H1 (cell line): Measurements from ENCODE around the gene PALD1. TPM values are rescaled to one million over a fixed set of nuclear protein-coding genes. Genes with fewer than 3 reads are reported as not detected.

ENCODE experiments used
- ASH2L ChIP-seq: fragments of 200-600, 300-600 bp; sonication (generic); IDR thresholded peaks from one replicate; pipeline ENCODE4 v1.7.1; 2017; ENCODE audit warnings: low read length
- CBX5 ChIP-seq: fragments of 300-800, 300-1000 bp; sonication (generic); IDR thresholded peaks from 2 replicates; pipeline ENCODE4 v1.7.1; 2016; ENCODE audit warnings: antibody characterized with exemption, low read length, low read depth
- CHD1 ChIP-seq: IDR thresholded peaks from 2 replicates; pipeline ENCODE4 v1.6.1; 2012; ENCODE audit warnings: low read depth, low read length, improper control_type of control experiment
- CTBP2 ChIP-seq: IDR thresholded peaks from 2 replicates; pipeline ENCODE4 v1.7.0; 2011; ENCODE audit warnings: borderline replicate concordance, mild to moderate bottlenecking, moderate library complexity, mixed read lengths, low read length; ENCODE audit not compliant: insufficient read depth, insufficient read length
- EGR1 ChIP-seq: IDR thresholded peaks from 2 replicates; pipeline ENCODE4 v1.6.1; 2011; ENCODE audit warnings: low read depth, low read length, borderline replicate concordance
- EZH2 ChIP-seq: fragments of 200-600 bp; sonication (generic); IDR thresholded peaks from 2 replicates; pipeline ENCODE4 v1.7.1; 2012; ENCODE audit warnings: low read depth, mild to moderate bottlenecking, moderate library complexity, low read length, inconsistent platforms; ENCODE audit not compliant: severe bottlenecking
- FOSL1 ChIP-seq: IDR thresholded peaks from 2 replicates; pipeline ENCODE4 v1.6.1; 2011; ENCODE audit warnings: mild to moderate bottlenecking, low read depth, low read length, moderate library complexity; ENCODE audit not compliant: insufficient read depth
- GTF2F1 ChIP-seq: IDR thresholded peaks from 2 replicates; pipeline ENCODE4 v1.6.1; 2012; ENCODE audit warnings: low read depth, low read length, improper control_type of control experiment, borderline replicate concordance
- JUND ChIP-seq: IDR thresholded peaks from 2 replicates; pipeline ENCODE4 v1.6.1; 2011; ENCODE audit warnings: mild to moderate bottlenecking, improper control_type of control experiment, low read length
- KDM1A ChIP-seq: fragments of 200-600, 300-600 bp; sonication (generic); IDR thresholded peaks from 2 replicates; pipeline ENCODE4 v1.7.1; 2016; ENCODE audit warnings: mild to moderate bottlenecking, low read length, borderline replicate concordance
- MAFK ChIP-seq: IDR thresholded peaks from 2 replicates; pipeline ENCODE4 v1.6.1; 2012; ENCODE audit warnings: low read depth, mild to moderate bottlenecking, improper control_type of control experiment, low read length
- POU5F1 ChIP-seq: IDR thresholded peaks from 2 replicates; pipeline ENCODE4 v1.6.1; 2011; ENCODE audit warnings: low read depth, mild to moderate bottlenecking, low read length, moderate library complexity
- RNF2 ChIP-seq: fragments of 200-900, 300-1000 bp; sonication (generic); IDR thresholded peaks from 2 replicates; pipeline ENCODE4 v1.7.1; 2016; ENCODE audit warnings: borderline replicate concordance, low read depth, mild to moderate bottlenecking, antibody characterized with exemption, low read length; ENCODE audit not compliant: poor library complexity, severe bottlenecking; ENCODE audit errors: missing control alignments
- RXRA ChIP-seq: IDR thresholded peaks from 2 replicates; pipeline ENCODE4 v1.6.1; 2011; ENCODE audit warnings: low read depth, mild to moderate bottlenecking, low read length, moderate library complexity; ENCODE audit not compliant: insufficient read depth
- SAP30 ChIP-seq: fragments of 300-600 bp; sonication (generic); IDR thresholded peaks from 2 replicates; pipeline ENCODE4 v1.7.1; 2012; ENCODE audit warnings: low read length, moderate library complexity, mild to moderate bottlenecking, inconsistent platforms; ENCODE audit not compliant: insufficient read depth, insufficient replicate concordance
- SP2 ChIP-seq: IDR thresholded peaks from 2 replicates; pipeline ENCODE4 v1.6.1; 2012; ENCODE audit warnings: mild to moderate bottlenecking, low read length, inconsistent platforms
- TAF7 ChIP-seq: optimal IDR thresholded peaks from 2 replicates; pipeline ENCODE3; 2011; ENCODE audit warnings: low read depth, mild to moderate bottlenecking, inconsistent platforms, low read length, moderate library complexity, borderline replicate concordance
- TCF12 ChIP-seq: IDR thresholded peaks from 2 replicates; pipeline ENCODE4 v1.6.1; 2011; ENCODE audit warnings: low read depth, mild to moderate bottlenecking, low read length
- TEAD4 ChIP-seq: IDR thresholded peaks from 2 replicates; pipeline ENCODE4 v1.6.1; 2012; ENCODE audit warnings: low read depth, low read length, inconsistent platforms, mixed read lengths
- YY1 ChIP-seq: IDR thresholded peaks from 2 replicates; pipeline ENCODE4 v1.6.1; 2011; ENCODE audit warnings: low read depth, mild to moderate bottlenecking, low read length
- polyA plus RNA-seq, 7 experiments: library from polyadenylated mRNA; depleted of rRNA in 3 of 7; stranded (reverse) in 5 of 7; unstranded in 2 of 7; fragments of >200 nt in 5 of 7; fragments of 200-250 nt in 2 of 7; gene quantifications; 1 replicate in 5 of 7; 2 replicates in 1 of 7; 4 replicates in 1 of 7; pipeline versions ENCODE4 v1.2.1 to v1.2.3, GENCODE V29; 2011 to 2013; ENCODE audit warnings: missing spikeins in 2 of 7, mixed read lengths in 2 of 7
- total RNA-seq: library from RNA; stranded (reverse); fragmentation: NEBNext Ultra II Directional; extraction: Animal tissue kit (Norgen Biotek cat#: 25700); gene quantifications from 2 replicates; pipeline ENCODE4 v1.2.1, GENCODE V29; 2021
- TF ChIP-seq, protein P1 (sequence below): IDR thresholded peaks from 2 replicates; pipeline ENCODE4 v1.6.1; 2012; ENCODE audit warnings: inconsistent platforms
- TF ChIP-seq, protein P2 (sequence below): IDR thresholded peaks from 2 replicates; pipeline ENCODE4 v1.6.1; 2011; ENCODE audit warnings: low read length, improper control_type of control experiment

PALD1 gene
- total and polyA plus RNA-seq, 2 of the 8 experiments (the other 6 are each of a cell fraction or from before 2014, with no cell fraction given): 13.3 to 32.8 TPM

DNA sequence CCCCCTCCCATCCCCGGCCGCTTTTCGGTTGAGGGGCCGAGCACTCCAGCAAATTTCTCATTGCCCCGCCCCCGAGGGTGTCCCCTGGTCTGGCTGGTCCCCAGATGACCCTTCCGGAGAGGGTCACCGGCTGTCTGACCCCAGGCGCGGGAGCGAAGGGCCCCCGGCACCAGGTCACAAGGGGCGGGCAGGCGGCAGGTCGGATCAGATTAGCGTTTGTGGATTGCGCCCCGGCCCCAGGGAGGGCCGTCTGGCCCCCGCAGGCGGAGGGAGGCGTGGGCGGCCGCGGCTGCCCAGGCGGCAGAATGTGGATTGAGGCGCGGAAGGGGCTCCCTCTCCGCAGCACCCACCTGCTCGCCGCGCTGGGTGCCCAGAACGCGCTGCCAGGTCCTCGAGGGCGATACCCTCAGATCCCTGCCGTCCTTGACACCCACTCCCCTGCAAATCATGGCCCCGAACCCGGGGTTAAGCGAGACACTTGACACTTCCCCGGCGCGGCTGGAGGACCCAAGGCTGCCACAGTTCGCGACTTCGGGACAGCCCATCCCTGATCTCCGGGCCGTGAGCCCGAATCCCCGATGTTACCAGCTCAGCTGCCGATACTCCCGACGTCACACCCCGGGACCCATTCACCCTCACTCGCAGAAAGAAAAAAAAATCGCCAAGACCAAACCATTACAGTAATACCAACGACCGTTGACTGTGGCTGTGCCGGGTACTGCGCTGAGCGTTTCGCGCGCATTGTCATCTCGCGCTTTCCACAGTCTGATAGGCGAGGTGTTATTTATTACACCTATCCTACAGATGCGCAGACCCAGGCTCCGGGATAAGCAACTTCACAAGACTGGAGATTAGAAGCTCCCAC, 38.0 kb upstream of the PALD1 start (continued):
- TF ChIP-seq, protein P1, sequence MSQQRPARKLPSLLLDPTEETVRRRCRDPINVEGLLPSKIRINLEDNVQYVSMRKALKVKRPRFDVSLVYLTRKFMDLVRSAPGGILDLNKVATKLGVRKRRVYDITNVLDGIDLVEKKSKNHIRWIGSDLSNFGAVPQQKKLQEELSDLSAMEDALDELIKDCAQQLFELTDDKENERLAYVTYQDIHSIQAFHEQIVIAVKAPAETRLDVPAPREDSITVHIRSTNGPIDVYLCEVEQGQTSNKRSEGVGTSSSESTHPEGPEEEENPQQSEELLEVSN: peak; percentile 48; the same call in 1 of the 2 replicates
- TF ChIP-seq TEAD4: no peak
- TF ChIP-seq EGR1: peak; percentile 59; the same call in 1 of the 2 replicates
- TF ChIP-seq SP2: no peak
- no peak for TF ChIP-seq CBX5
- TF ChIP-seq ASH2L: peak; percentile 45
- TF ChIP-seq EZH2: peak; percentile 78
- no peak for TF ChIP-seq TAF7
- peak; percentile 36 for TF ChIP-seq RNF2
- peak; percentile 11 for TF ChIP-seq CTBP2
- no peak for TF ChIP-seq SAP30
- no peak for TF ChIP-seq JUND
- TF ChIP-seq GTF2F1: no peak
- no peak for TF ChIP-seq POU5F1
- TF ChIP-seq FOSL1: no peak
- TF ChIP-seq YY1: no peak
- 0 out of 2 replicates have a peak, but pooled peaks have one; percentile 33 for TF ChIP-seq RXRA
- TF ChIP-seq TCF12: no peak
- no peak for TF ChIP-seq MAFK
- TF ChIP-seq, protein P2, sequence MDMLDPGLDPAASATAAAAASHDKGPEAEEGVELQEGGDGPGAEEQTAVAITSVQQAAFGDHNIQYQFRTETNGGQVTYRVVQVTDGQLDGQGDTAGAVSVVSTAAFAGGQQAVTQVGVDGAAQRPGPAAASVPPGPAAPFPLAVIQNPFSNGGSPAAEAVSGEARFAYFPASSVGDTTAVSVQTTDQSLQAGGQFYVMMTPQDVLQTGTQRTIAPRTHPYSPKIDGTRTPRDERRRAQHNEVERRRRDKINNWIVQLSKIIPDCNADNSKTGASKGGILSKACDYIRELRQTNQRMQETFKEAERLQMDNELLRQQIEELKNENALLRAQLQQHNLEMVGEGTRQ: no peak
- no peak for TF ChIP-seq CHD1
- TF ChIP-seq KDM1A: no peak
